Measurements from ENCODE around the gene PLEKHB1. TPM values are rescaled to one million over a fixed set of nuclear protein-coding genes. Genes with fewer than 3 reads are reported as not detected.

Gene PLEKHB1
- 1 to 10 TPM in 8 of 12 donors, under 1 TPM in 2, not detected in 2; 0.75 to 2.8 (median 1.5) TPM for polyA plus RNA-seq (ENCODE audit: insufficient read length in 12 of 12)
- long read RNA-seq, donor 1, partial matches to known transcripts, result 0 of 2 reads
- long read RNA-seq, donor 1, other reads (novel, unspliced or antisense), result 0 of 2 reads
- long read RNA-seq, donor 2, result 0 reads
- long read RNA-seq, donor 3, result 0 reads
- long read RNA-seq, donor 4, result 0 reads
- long read RNA-seq, donor 5, result 0 reads
- long read RNA-seq, donor 6, partial matches to known transcripts, result 0 of 1 reads
- long read RNA-seq, donor 6, other reads (novel, unspliced or antisense), result 0 of 1 reads
- long read RNA-seq, donor 7, result 0 reads
- long read RNA-seq, donor 8, result 0 reads
- long read RNA-seq, donor 9, result 0 reads
- long read RNA-seq, donor 10, partial matches to known transcripts, result 0 of 1 reads
- long read RNA-seq, donor 10, other reads (novel, unspliced or antisense), result 0 of 1 reads
- long read RNA-seq, donor 11, partial matches to known transcripts, result 0 of 1 reads
- long read RNA-seq, donor 11, other reads (novel, unspliced or antisense), result 0 of 1 reads

DNA sequence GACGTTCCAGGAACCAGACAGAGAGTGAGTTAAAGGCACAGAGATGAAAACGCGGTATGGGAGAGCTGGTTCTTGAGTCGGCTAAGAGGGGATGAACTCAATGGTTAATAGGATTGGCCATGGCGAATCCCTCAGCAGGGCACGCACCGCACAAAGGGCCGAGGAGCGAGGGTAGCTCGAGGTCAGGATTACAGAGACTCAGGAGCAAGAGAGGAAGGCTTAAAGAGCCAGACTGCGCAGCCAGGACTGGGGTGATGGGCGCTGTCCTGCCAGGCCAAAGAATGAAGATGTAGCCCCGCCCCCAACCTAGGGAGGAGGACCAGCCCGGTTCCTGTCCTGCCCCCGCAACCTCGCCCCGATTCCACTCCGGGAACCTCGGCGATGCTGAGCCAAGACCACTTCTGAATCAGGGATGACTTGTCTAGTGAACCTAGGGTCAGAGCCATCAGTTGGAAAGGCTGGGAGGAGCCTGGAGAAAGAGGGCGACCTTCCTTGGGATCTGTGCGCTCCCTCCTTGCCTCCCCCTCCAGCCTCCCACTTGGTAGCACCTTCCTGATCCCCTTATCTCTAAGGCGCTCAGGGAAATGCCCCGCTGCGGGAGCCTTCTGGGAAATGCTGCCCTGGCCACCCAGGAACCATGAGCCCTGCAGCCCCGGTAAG is at the start of gene PLEKHB1:
Gene PLEKHB1 (plus strand): TSS at position 610 of the 660 bp plus-strand sequence. CDS start 28 bp downstream, at position 638.
- no peak for DNase-seq

GRCh38 chr11:73597336-73597955 is 48.9 kb upstream of the PLEKHB1 start:
- no peak for DNase-seq

- peak; percentile 97 for DNase-seq
These were observed 48.2 kb upstream of the PLEKHB1 start, which contains the start of gene FAM168A for GRCh38 chr11:73597956-73598718. Gene FAM168A, minus strand, starts transcription at chr11:73598112. Its CDS starts 129,638 bp downstream, at chr11:73468474.

DNA sequence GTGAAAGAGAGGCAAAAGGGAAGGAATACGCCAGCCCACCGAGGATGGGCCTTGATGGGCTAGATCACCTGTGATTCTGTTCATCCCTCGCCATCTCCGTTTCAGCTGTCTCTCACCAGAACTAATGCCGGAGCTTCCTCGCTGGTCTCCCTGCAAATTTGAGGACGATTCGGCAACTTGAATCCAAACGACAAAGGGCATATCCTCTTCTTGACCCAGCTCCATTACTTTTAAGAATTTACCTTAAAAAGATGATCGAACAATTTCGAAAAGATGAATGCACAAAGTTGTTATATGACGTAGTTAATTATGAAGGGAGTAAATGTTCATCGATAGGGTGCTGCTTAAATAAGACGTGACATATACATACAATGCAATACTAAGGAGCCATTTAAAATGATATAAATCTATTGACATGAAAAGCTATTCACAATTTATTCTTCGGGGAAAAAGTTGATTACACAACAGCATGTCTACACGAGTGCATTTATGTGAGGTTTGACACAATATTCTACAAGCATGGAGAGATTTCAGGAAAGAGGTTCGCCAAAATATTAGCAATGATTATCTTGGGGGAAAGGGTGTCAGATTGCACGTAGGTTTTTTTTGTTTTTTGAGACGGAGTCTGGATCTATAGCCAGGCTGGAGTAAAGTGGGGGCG is 47.5 kb upstream of the PLEKHB1 start:
- DNase-seq, result no peak

GRCh38 chr11:73612601-73613140 is 33.7 kb upstream of the PLEKHB1 start:
- no peak for DNase-seq

DNA sequence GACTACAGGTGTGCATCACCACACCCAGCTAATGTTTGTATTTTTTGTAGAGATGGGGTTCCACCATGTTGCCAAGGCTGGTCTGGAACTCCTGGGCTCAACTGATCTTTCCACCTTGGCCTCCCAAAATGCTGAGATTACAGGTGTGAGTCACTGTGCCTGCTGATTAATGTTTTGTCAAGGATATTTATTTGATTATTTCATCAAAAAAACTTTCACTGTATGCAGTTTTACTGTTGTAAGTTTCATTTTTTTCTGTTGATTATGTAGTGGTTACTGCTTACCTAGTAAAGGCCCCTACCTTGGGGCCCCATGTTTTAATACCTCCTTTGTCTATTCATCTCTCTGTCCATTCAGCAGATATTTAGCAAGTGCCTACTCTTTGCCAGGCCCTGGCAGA is 31.8 kb upstream of the PLEKHB1 start:
- no peak for DNase-seq

- DNase-seq, result no peak
These were observed 23.3 kb upstream of the PLEKHB1 start for GRCh38 chr11:73622926-73623593.

- DNase-seq, result no peak
These were observed 22.7 kb upstream of the PLEKHB1 start for GRCh38 chr11:73623686-73624085.

DNA sequence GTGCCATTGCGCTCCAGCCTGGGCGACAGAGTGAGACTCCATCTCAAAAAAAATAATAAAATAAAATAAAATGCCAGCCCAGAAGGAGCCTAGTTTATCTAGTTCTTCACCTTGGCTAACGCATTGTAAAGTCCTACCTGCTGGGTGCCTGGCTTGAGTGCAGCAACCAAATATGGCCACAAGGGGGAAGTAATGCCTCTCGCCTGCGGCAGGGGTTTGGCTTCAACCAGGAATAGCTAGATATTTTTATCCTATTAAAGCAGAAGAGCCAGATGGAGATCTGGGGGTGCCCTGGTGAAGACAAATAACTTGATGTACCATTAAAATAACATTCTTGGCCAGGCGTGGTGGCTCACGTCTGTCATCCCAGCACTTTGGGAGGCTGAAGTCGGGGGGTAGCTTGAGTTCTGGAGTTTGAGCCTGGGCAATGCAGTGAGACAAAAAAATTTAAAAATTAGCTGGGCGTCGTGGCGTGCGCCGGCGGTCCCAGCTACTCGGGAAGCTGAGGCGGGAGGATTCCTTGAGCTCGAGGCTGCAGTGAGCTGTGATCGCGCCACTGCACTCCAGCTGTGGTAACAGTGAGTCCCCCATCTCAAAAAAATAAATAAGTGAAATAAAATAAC is 20.6 kb upstream of the PLEKHB1 start:
- peak; percentile 75 for DNase-seq

- DNase-seq, result no peak
These were observed 16.5 kb upstream of the PLEKHB1 start for GRCh38 chr11:73629907-73630306.

DNA sequence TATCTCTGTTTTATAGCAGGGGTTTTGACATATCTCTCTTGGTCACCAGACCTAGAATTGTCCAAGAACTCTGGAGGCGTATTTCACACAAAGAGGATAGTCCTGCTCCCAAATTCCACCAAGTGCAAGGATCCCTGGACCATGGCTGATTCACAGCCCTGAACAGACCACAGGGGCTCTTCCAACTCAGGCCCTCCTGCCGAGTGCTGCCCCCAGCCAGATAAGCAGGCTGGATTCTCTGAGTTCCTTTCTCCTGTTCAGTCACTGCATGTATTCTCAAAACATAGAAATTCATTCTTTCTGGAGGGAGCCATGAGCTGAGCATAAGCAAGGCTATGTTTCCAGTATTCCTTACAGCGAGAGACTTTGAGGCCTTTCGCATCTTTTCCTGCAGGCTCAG is 13.4 kb upstream of the PLEKHB1 start:
- no peak for DNase-seq

- no peak for DNase-seq
These were observed 12.4 kb upstream of the PLEKHB1 start for GRCh38 chr11:73633999-73634398.

DNA sequence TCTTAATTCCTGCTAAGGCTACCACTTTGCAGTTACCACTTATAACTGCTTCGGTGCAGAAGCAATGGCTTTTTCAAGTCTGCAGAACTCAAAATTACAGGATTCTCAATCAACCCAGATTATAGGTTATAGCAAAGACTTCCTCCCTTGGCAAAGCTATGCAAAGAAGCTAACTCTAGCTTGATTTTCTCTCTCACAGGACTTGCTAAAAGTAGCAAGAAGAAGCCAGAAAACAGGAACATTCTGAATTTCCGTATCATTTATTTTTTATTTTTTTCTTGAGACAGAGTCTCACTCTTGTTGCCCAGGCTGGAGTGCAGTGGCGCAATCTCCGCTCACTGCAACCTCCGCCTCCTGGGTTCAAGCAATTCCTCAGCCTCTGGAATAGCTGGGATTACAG is 10.7 kb upstream of the PLEKHB1 start:
- DNase-seq, result no peak

- no peak for DNase-seq
These were observed 10.1 kb upstream of the PLEKHB1 start for GRCh38 chr11:73636249-73636648.

DNA sequence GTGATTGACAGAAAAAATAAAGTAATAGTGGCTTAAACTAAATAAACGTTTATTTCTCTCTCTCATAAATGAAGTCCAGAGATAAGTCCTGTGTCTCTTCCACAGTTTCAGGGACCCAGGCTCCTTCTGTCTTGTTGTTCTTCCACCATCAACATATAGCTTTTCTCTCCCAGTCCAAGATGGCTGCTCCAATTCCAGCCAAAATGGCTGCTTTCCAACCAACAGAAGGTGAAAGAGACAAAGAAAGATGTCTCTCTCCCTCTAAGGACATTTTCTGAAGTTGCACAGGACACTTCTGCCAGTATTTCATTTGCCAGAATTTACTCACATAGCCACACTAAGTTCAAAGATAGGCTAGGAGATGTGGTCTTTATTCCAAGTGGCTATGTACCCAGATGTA is 9.4 kb upstream of the PLEKHB1 start:
- no peak for DNase-seq

GRCh38 chr11:73640592-73640991 is 5.8 kb upstream of the PLEKHB1 start:
- no peak for DNase-seq

GRCh38 chr11:73641668-73642067 is 4.7 kb upstream of the PLEKHB1 start:
- DNase-seq, result no peak

GRCh38 chr11:73645121-73645969 is 1.0 kb upstream of the PLEKHB1 start:
- no peak for DNase-seq
